ENCODE data around the gene PPP1R37.

DNA sequence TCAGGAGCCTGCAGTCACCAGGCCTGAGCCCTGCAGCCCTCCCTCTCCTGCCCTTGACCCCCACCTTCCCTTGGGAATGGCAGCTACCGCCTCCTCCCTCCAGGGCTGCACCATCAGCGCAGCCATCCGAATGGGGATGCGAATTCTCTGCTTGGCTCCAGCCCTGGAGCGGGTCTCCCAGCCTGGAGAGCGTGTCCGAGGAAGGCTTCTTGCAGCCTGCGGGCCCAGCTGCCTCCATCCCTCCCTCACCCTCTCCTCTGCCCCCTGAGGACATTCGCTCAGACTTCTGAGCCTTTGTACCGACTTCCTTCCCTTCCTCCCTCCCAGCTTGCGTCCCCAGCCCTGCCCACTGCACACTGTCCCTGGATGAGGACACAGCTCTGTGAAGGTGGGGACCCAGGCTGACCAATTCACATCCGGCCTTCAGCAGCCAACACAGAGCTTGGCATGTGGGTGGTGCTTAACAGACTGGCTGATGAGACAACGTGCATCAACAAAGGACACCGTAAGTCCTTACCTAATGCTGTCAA, 73.8 kb downstream of the PPP1R37 start:
- no peak for TF ChIP-seq CTCF (IDR thresholded peaks at IDR 0.05)
- TF ChIP-seq POLR2A (IDR thresholded peaks at IDR 0.05): no peak

All from tibial nerve (tissue), 3 donors.